Measurements from ENCODE around the gene KRT71.

Gene KRT71

GRCh38 chr12:52522346-52523011, 30.5 kb downstream of the KRT71 start:
- no peak for FAIRE-seq

GRCh38 chr12:52521568-52522266, 31.2 kb downstream of the KRT71 start:
- DNase-seq (ENCODE audit: insufficient read length, low spot score) = no peak

More at GRCh38 chr12:52522346-52523011, 30.5 kb downstream of the KRT71 start:
- TF ChIP-seq, protein P1, sequence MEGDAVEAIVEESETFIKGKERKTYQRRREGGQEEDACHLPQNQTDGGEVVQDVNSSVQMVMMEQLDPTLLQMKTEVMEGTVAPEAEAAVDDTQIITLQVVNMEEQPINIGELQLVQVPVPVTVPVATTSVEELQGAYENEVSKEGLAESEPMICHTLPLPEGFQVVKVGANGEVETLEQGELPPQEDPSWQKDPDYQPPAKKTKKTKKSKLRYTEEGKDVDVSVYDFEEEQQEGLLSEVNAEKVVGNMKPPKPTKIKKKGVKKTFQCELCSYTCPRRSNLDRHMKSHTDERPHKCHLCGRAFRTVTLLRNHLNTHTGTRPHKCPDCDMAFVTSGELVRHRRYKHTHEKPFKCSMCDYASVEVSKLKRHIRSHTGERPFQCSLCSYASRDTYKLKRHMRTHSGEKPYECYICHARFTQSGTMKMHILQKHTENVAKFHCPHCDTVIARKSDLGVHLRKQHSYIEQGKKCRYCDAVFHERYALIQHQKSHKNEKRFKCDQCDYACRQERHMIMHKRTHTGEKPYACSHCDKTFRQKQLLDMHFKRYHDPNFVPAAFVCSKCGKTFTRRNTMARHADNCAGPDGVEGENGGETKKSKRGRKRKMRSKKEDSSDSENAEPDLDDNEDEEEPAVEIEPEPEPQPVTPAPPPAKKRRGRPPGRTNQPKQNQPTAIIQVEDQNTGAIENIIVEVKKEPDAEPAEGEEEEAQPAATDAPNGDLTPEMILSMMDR (IDR thresholded peaks at IDR 0.05; ENCODE audit: insufficient read depth, missing control alignments) = no peak
- DNase-seq (ENCODE audit: insufficient read length, low spot score) = no peak

GRCh38 chr12:52521175-52521567, 31.8 kb downstream of the KRT71 start:
- TF ChIP-seq, protein P1 (IDR thresholded peaks at IDR 0.05; ENCODE audit: insufficient read depth, missing control alignments) = no peak
- FAIRE-seq (no peak), DNase-seq (ENCODE audit: insufficient read length, low spot score) (no peak)

More at GRCh38 chr12:52521568-52522266, 31.2 kb downstream of the KRT71 start:
- FAIRE-seq = no peak
- TF ChIP-seq, protein P1 (IDR thresholded peaks at IDR 0.05; ENCODE audit: insufficient read depth, missing control alignments) = no peak

DNA sequence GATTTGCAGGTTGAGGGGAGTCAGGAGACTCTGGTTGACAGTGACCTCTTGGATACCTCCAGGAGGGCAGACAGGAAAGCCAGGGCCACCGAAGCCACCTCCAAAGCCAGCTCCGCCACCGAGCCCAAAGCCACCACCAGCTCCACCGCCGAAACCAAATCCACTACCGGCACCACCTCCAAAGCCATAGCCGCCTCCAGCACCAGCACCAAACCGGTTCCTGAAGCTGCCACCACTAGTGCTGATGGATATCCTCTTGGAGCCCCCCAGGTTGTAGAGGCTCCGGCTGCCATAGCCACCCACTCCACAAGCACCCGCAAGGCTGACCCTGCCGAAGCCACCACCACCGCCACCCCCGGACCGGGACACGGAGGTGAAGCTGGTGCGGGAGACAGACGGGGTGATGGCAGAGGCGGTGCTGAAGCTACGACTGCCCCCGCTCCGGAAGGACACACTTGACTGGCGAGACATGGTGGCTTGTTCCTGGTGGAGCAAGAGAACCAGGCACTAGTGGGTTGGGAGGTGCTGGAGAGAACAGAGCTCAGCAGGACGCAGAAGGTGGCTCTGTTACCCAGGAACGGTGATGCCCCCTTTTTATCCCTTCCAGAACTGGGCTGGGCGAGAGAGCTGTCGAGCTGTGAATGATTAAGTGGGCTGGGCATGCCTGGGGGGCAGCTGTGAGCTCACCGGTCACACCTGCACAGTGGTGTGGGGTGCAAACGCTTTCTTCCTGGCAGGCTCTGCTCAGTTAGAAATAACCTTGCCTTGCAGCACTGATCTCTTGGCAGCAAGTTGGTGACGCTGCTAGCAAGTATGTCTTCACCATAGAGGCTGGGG, 32.9 kb downstream of the KRT71 start, which contains the start of gene KRT5:
TSS of gene KRT5 (minus strand) at position 569 of the 837 bp plus-strand sequence. CDS start at position 471, 98 bp downstream.
- DNase-seq (ENCODE audit: insufficient read length, low spot score) (no peak), FAIRE-seq (no peak)

DNA sequence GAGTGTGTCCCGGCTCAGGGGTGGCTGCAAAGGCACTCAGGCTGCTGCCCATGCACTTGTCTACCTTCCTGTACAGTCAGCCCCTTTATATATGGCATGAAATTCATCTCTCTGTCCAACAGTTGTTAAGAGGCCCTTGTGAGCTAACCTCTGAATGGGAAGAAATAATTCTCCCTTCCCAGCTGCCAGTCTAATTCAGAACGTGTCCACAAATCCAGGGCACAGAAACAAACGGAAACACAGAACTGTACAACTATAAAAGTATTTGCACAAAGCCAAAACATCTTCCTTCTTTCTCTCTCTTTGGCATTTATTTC, 33.6 kb downstream of the KRT71 start:
- DNase-seq (ENCODE audit: insufficient read length, low spot score) (no peak), FAIRE-seq (no peak)
- TF ChIP-seq, protein P1 (IDR thresholded peaks at IDR 0.05; ENCODE audit: insufficient read depth, missing control alignments) = no peak

More for the DNA sequence above, 32.9 kb downstream of the KRT71 start, which contains the start of gene KRT5:
- TF ChIP-seq, protein P1 (IDR thresholded peaks at IDR 0.05; ENCODE audit: insufficient read depth, missing control alignments) = no peak

DNA sequence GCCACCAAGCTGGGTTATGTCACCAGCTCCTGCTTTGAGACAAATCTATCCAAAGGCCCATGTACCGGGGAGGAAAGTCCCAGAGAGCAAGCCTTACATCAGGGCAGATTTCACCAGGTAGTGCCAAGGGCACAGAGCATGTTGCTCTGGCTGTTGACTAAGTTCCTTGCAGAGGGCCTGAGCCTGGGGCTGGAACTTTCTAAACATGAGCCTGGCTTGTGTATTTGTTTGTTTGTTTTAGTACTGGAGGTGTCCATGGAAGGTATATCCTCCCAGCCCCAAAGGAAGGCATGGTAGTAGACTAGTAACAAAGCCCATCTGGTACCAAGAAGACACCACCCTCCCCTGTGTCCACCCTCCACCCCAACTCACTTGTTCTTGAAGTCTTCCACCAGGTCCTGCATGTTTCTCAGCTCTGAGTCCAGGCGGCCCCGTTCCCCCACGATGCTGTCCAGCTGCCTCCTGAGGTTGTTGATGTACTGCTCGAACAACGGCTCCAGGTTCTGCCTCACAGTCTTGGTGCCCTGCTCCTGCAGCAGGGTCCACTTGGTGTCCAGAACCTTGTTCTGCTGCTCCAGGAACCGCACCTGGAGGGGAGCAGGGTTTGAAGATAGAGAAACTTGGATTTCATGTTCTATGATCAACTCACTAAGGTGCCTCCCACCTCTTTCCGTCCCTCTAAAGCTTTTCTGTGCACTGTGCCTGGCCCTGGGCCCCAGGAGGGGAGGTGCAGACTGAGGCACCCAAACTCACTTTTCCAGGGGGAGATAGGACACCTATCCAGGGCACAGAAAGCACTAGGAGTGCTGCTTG, 34.2 kb downstream of the KRT71 start:
- FAIRE-seq (no peak), DNase-seq (ENCODE audit: insufficient read length, low spot score) (no peak)
- TF ChIP-seq, protein P1 (IDR thresholded peaks at IDR 0.05; ENCODE audit: insufficient read depth, missing control alignments) = no peak

Measured in D721Med (cell line).